ENCODE results near the gene SETBP1.

- TF ChIP-seq POLR2A (IDR thresholded peaks at IDR 0.05; ENCODE audit: low read depth, low read length) (no peak), POLR2AphosphoS5 (IDR thresholded peaks at IDR 0.05; ENCODE audit: low read depth, low read length) (no peak), TAF1 (IDR thresholded peaks at IDR 0.05; ENCODE audit: borderline replicate concordance, low read depth, low read length) (no peak)
Measured at GRCh38 chr18:44936485-44936884, 255.8 kb downstream of the SETBP1 start.
